ENCODE results near the gene LYRM4.

The LYRM4 gene

GRCh38 chr6:5279891-5280338, 19.2 kb upstream of the LYRM4 start:
- DNase-seq (ENCODE audit: low spot score), result no peak

GRCh38 chr6:5278565-5279120, 17.9 kb upstream of the LYRM4 start:
- DNase-seq (ENCODE audit: low spot score), result no peak

- DNase-seq (ENCODE audit: low spot score), result no peak
Observed at GRCh38 chr6:5278047-5278446, 17.3 kb upstream of the LYRM4 start.

GRCh38 chr6:5277589-5277988, 16.8 kb upstream of the LYRM4 start:
- no peak for DNase-seq (ENCODE audit: low spot score)

GRCh38 chr6:5276581-5276980, 15.8 kb upstream of the LYRM4 start:
- no peak for DNase-seq (ENCODE audit: low spot score)

- DNase-seq (ENCODE audit: low spot score), result no peak
Observed at GRCh38 chr6:5275497-5275896, 14.7 kb upstream of the LYRM4 start.

GRCh38 chr6:5274231-5274630, 13.5 kb upstream of the LYRM4 start:
- DNase-seq (ENCODE audit: low spot score), result no peak

GRCh38 chr6:5271926-5272325, 11.2 kb upstream of the LYRM4 start:
- DNase-seq (ENCODE audit: low spot score), result no peak

- no peak for DNase-seq (ENCODE audit: low spot score)
Observed at GRCh38 chr6:5270093-5270680, 9.4 kb upstream of the LYRM4 start.

- no peak for DNase-seq (ENCODE audit: low spot score)
Observed at GRCh38 chr6:5266423-5266822, 5.7 kb upstream of the LYRM4 start.

- DNase-seq (ENCODE audit: low spot score), result no peak
Observed at GRCh38 chr6:5261545-5262109, 877 bp upstream of the LYRM4 start.

GRCh38 chr6:5260111-5260620, 584 bp downstream of the LYRM4 start:
- DNase-seq (ENCODE audit: low spot score), result no peak

GRCh38 chr6:5259428-5259827, 1.3 kb downstream of the LYRM4 start:
- DNase-seq (ENCODE audit: low spot score), result no peak

GRCh38 chr6:5257400-5257799, 3.4 kb downstream of the LYRM4 start:
- DNase-seq (ENCODE audit: low spot score), result no peak

- no peak for DNase-seq (ENCODE audit: low spot score)
Observed at GRCh38 chr6:5256952-5257351, 3.8 kb downstream of the LYRM4 start.

- no peak for DNase-seq (ENCODE audit: low spot score)
Observed at GRCh38 chr6:5250911-5251310, 9.8 kb downstream of the LYRM4 start.

GRCh38 chr6:5250451-5250850, 10.3 kb downstream of the LYRM4 start:
- DNase-seq (ENCODE audit: low spot score), result no peak

GRCh38 chr6:5249451-5250122, 11.2 kb downstream of the LYRM4 start:
- DNase-seq (ENCODE audit: low spot score), result no peak

- DNase-seq (ENCODE audit: low spot score), result no peak
Observed at GRCh38 chr6:5248302-5249098, 12.2 kb downstream of the LYRM4 start.

GRCh38 chr6:5247201-5247600, 13.5 kb downstream of the LYRM4 start:
- no peak for DNase-seq (ENCODE audit: low spot score)

- DNase-seq (ENCODE audit: low spot score), result no peak
Observed at GRCh38 chr6:5246141-5247097, 14.3 kb downstream of the LYRM4 start.
